Ishikawa (cell line): ENCODE data around the gene CD9.

Experiments used
- CREB1 ChIP-seq: IDR thresholded peaks from 2 replicates; pipeline ENCODE4 v1.6.1; 2012; ENCODE audit warnings: low read depth
- RAD21 ChIP-seq: IDR thresholded peaks from 2 replicates; pipeline ENCODE4 v1.6.1; 2012; ENCODE audit warnings: low read depth
- TF ChIP-seq, protein P1 (sequence below): IDR thresholded peaks from 2 replicates; pipeline ENCODE4 v1.6.1; 2012
- TF ChIP-seq, protein P2 (sequence below): IDR thresholded peaks from 2 replicates; pipeline ENCODE4 v1.6.1; 2012; ENCODE audit warnings: low read depth, mild to moderate bottlenecking

DNA sequence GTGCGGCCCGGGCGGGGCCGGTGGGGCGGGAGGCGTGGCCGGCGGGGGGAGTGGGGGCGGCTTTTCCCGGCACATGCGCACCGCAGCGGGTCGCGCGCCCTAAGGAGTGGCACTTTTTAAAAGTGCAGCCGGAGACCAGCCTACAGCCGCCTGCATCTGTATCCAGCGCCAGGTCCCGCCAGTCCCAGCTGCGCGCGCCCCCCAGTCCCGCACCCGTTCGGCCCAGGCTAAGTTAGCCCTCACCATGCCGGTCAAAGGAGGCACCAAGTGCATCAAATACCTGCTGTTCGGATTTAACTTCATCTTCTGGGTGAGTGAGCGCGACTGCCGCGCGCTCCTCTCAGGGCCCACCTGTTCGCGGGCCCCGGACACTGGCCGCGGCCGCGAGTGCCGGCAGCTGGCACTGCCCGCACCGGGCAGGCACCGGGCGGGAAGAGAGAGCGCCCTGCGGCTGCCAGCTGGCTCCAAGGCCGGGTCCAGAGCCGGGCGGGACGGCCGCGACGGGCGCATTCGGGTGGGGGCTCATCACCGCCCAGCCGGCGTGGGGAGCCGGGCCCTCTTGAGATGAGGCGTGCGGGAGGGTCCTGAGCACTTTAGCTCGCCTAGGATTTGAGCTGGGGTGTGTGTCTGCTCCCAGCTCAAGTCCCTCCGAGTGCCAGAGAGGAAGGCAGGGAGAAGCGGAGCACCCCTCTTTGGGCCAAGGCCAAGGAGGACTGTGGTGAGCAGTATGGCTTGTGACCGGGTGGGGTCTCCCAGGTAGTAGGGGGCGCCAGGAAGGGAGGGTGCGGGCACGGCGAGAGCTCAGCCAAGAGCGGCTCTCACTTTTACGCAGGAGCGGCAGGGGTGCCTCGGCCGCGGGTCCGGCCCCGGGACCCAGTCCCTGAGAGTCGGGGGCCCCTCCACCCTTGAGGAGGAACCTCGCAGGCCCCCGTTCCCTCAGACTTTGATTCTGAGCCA, at the start of gene CD9:
- TF ChIP-seq CREB1 (no peak), RAD21 (no peak)
- TF ChIP-seq, protein P1, sequence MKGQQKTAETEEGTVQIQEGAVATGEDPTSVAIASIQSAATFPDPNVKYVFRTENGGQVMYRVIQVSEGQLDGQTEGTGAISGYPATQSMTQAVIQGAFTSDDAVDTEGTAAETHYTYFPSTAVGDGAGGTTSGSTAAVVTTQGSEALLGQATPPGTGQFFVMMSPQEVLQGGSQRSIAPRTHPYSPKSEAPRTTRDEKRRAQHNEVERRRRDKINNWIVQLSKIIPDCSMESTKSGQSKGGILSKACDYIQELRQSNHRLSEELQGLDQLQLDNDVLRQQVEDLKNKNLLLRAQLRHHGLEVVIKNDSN = no peak
- TF ChIP-seq, protein P2, sequence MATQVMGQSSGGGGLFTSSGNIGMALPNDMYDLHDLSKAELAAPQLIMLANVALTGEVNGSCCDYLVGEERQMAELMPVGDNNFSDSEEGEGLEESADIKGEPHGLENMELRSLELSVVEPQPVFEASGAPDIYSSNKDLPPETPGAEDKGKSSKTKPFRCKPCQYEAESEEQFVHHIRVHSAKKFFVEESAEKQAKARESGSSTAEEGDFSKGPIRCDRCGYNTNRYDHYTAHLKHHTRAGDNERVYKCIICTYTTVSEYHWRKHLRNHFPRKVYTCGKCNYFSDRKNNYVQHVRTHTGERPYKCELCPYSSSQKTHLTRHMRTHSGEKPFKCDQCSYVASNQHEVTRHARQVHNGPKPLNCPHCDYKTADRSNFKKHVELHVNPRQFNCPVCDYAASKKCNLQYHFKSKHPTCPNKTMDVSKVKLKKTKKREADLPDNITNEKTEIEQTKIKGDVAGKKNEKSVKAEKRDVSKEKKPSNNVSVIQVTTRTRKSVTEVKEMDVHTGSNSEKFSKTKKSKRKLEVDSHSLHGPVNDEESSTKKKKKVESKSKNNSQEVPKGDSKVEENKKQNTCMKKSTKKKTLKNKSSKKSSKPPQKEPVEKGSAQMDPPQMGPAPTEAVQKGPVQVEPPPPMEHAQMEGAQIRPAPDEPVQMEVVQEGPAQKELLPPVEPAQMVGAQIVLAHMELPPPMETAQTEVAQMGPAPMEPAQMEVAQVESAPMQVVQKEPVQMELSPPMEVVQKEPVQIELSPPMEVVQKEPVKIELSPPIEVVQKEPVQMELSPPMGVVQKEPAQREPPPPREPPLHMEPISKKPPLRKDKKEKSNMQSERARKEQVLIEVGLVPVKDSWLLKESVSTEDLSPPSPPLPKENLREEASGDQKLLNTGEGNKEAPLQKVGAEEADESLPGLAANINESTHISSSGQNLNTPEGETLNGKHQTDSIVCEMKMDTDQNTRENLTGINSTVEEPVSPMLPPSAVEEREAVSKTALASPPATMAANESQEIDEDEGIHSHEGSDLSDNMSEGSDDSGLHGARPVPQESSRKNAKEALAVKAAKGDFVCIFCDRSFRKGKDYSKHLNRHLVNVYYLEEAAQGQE = no peak
